ENCODE data around the gene BID.

GRCh38 chr22:17780741-17781318 is 6.6 kb upstream of the BID start:
- TF ChIP-seq GATA3 (IDR thresholded peaks at IDR 0.05; ENCODE audit: low read depth, low read length), result no peak
- no peak for TF ChIP-seq GATA2 (IDR thresholded peaks at IDR 0.05; ENCODE audit: low read depth, low read length)
